ENCODE measurements around the gene CARMIL1.

Gene CARMIL1

DNA sequence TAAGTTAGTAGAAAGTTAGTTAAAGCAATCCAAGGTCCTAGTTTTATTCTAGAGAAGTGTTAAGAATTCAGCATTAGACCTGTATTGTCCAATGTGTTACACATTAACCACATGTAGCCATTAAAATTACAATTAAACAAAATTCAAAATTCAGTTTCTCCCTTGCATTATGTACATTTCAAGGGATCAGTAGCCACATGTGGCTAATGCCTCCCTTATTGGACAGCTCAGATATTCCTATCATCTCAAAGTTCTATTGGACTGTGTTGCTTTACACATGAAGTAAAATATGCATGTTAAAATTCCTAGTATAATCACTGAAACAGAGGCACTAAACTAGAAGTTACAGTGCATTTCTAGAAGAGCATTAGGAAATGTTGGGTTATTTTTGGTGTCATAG is 265.7 kb downstream of the CARMIL1 start:
- Histone ChIP-seq H4K91ac (ENCODE audit: low read length) (no peak overlapping the region), H2BK15ac (ENCODE audit: low read depth, poor library complexity, severe bottlenecking) (no peak overlapping the region), H3K4me1 (ENCODE audit: control insufficient read depth, insufficient read depth, low read depth, low read length) (no peaks in the 10 kb centered on the region), H3K4ac (ENCODE audit: low read depth in 1 of 2, low read length in 2 of 2) (no peak overlapping the region), H2AK5ac (ENCODE audit: low read length, severe bottlenecking) (no peak overlapping the region), H4K8ac (ENCODE audit: low read length) (no peak overlapping the region), H3K9me3 (ENCODE audit: control insufficient read depth, low read length) (no peaks in the 10 kb centered on the region), H2BK120ac (ENCODE audit: low read depth, low read length) (no peak overlapping the region), H3K18ac (ENCODE audit: low read depth in 1 of 2, low read length in 2 of 2) (no peak overlapping the region), H3K36me3 (ENCODE audit: control insufficient read depth in 1 of 2, insufficient read depth in 2 of 2, low read depth in 1 of 2, low read length in 2 of 2) (peaks cover 0 to 19% of the 10 kb centered on the region in 2 experiments), H3K4me2 (ENCODE audit: low read length, poor library complexity, severe bottlenecking) (no peak overlapping the region), H3K9ac (ENCODE audit: low read length) (no peak overlapping the region), H3K14ac (ENCODE audit: low read length in 2 of 2) (no peak overlapping the region), H3K4me3 (ENCODE audit: insufficient read depth in 1 of 2, low read depth in 1 of 2, low read length in 2 of 2) (no peak overlapping the region), H3K27me3 (ENCODE audit: control insufficient read depth in 1 of 2, insufficient read depth in 1 of 2, low read length in 2 of 2) (no peaks in the 10 kb centered on the region), H2BK12ac (ENCODE audit: low read length in 2 of 2) (no peak overlapping the region), H3K27ac (ENCODE audit: low read length, poor library complexity, severe bottlenecking) (no peak overlapping the region), H2AFZ (ENCODE audit: low read depth, low read length) (no peak overlapping the region), H2BK5ac (ENCODE audit: low read depth, low read length, poor library complexity, severe bottlenecking) (no peak overlapping the region), H3K79me1 (replicated peaks; ENCODE audit: low read length, poor library complexity, severe bottlenecking) (no peaks in the 10 kb centered on the region), H3K23ac (ENCODE audit: low read length in 2 of 2) (no peak overlapping the region)
- DNase-seq, result no peak

DNA sequence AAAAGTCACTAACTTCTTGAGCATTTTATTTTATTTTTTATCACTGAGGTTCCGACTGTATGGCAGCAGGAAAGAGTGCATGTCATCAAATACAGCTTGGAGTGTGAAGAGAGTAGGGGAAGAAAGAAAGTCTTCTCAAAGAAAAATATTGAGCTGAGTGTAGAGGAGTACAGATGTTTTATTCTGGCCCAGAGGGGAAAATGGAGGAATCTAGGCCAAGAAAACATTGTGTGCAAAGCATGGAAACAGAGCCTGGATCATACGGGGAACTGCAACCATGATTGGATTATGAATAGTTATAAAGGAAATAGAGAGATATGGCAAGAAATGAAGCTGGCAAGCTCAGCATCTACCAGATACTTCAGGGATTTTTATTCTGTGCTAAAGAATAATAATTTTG is 268.6 kb downstream of the CARMIL1 start:
- H3K18ac ChIP-seq (ENCODE audit: low read depth in 1 of 2, low read length in 2 of 2), result no peak overlapping the region
- H2BK5ac ChIP-seq (ENCODE audit: low read depth, low read length, poor library complexity, severe bottlenecking), result no peak overlapping the region
- H3K4me1 ChIP-seq (ENCODE audit: control insufficient read depth, insufficient read depth, low read depth, low read length), result no peaks in the 10 kb centered on the region
- no peak overlapping the region for H3K4ac ChIP-seq (ENCODE audit: low read depth in 1 of 2, low read length in 2 of 2)
- no peak for DNase-seq
- no peaks in the 10 kb centered on the region for H3K27me3 ChIP-seq (ENCODE audit: control insufficient read depth in 1 of 2, insufficient read depth in 1 of 2, low read length in 2 of 2)
- no peak overlapping the region for H3K23ac ChIP-seq (ENCODE audit: low read length in 2 of 2)
- no peak overlapping the region for H2AK5ac ChIP-seq (ENCODE audit: low read length, severe bottlenecking)
- no peak overlapping the region for H3K14ac ChIP-seq (ENCODE audit: low read length in 2 of 2)
- no peak overlapping the region for H4K91ac ChIP-seq (ENCODE audit: low read length)
- peaks cover 0 to 10% of the 10 kb centered on the region in 2 experiments for H3K36me3 ChIP-seq (ENCODE audit: control insufficient read depth in 1 of 2, insufficient read depth in 2 of 2, low read depth in 1 of 2, low read length in 2 of 2)
- H2AFZ ChIP-seq (ENCODE audit: low read depth, low read length), result no peak overlapping the region
- H3K9ac ChIP-seq (ENCODE audit: low read length), result no peak overlapping the region
- no peaks in the 10 kb centered on the region for H3K79me1 ChIP-seq (replicated peaks; ENCODE audit: low read length, poor library complexity, severe bottlenecking)
- H3K27ac ChIP-seq (ENCODE audit: low read length, poor library complexity, severe bottlenecking), result no peak overlapping the region
- no peak overlapping the region for H4K8ac ChIP-seq (ENCODE audit: low read length)
- WGBS, result 94% methylated on average over 2 of the region's 2 CpGs
- H2BK15ac ChIP-seq (ENCODE audit: low read depth, poor library complexity, severe bottlenecking), result no peak overlapping the region
- no peak overlapping the region for H2BK120ac ChIP-seq (ENCODE audit: low read depth, low read length)
- H3K4me2 ChIP-seq (ENCODE audit: low read length, poor library complexity, severe bottlenecking), result no peak overlapping the region
- no peaks in the 10 kb centered on the region for H3K9me3 ChIP-seq (ENCODE audit: control insufficient read depth, low read length)
- no peak overlapping the region for H3K4me3 ChIP-seq (ENCODE audit: insufficient read depth in 1 of 2, low read depth in 1 of 2, low read length in 2 of 2)
- H2BK12ac ChIP-seq (ENCODE audit: low read length in 2 of 2), result no peak overlapping the region

DNA sequence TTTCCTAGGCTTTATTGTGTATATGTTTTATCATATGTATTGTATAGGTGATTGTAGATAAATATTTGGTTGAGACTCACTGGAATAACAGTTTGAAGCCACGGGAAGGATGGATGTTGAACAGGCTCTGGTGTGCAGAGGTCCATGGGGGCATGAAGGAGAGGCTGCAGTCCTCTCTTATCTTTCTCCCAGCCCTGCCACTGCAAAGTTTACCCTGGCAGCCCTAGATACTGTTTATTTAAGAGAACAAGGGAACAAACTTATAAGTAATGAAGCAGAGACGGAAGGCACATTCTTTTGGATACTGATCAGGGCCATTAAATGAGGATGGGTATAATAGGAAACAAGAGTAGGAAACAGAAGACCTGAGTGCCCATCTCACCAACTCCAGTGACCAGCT is 269.3 kb downstream of the CARMIL1 start:
- no peak overlapping the region for H3K9ac ChIP-seq (ENCODE audit: low read length)
- WGBS, result 73% methylated on average over 2 of the region's 2 CpGs

DNA sequence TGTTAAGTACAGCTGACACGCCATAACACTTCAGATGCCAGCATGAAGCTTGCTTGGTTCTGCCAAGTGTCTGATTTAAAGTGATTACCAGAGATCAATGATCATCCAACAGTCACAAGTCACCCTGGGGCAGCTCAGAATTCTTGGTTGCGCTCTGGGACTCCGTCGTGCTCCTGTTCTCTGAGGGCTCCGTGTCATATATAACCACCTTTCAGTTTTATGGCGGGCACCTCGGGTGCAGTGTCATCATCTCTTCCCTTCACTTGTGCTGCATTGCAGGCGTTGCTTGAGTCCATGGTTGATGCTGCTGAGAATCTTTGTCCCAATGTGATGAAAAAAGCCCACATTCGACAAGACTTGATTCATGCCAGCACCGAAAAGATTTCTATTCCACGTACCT is 271.5 kb downstream of the CARMIL1 start:
- no peak overlapping the region for H4K91ac ChIP-seq (ENCODE audit: low read length)
- H2BK5ac ChIP-seq (ENCODE audit: low read depth, low read length, poor library complexity, severe bottlenecking), result no peak overlapping the region
- no peak overlapping the region for H2AK5ac ChIP-seq (ENCODE audit: low read length, severe bottlenecking)
- H2BK120ac ChIP-seq (ENCODE audit: low read depth, low read length), result no peak overlapping the region
- no peak overlapping the region for H2BK15ac ChIP-seq (ENCODE audit: low read depth, poor library complexity, severe bottlenecking)
- no peaks in the 10 kb centered on the region for H3K27me3 ChIP-seq (ENCODE audit: control insufficient read depth in 1 of 2, insufficient read depth in 1 of 2, low read length in 2 of 2)
- H2AFZ ChIP-seq (ENCODE audit: low read depth, low read length), result no peak overlapping the region
- no peaks in the 10 kb centered on the region for H3K79me1 ChIP-seq (replicated peaks; ENCODE audit: low read length, poor library complexity, severe bottlenecking)
- H3K14ac ChIP-seq (ENCODE audit: low read length in 2 of 2), result no peak overlapping the region
- H3K4me3 ChIP-seq (ENCODE audit: insufficient read depth in 1 of 2, low read depth in 1 of 2, low read length in 2 of 2), result no peak overlapping the region
- H2BK12ac ChIP-seq (ENCODE audit: low read length in 2 of 2), result no peak overlapping the region
- peaks cover 0 to 7% of the 10 kb centered on the region in 2 experiments for H3K36me3 ChIP-seq (ENCODE audit: control insufficient read depth in 1 of 2, insufficient read depth in 2 of 2, low read depth in 1 of 2, low read length in 2 of 2)
- DNase-seq, result no peak
- H3K4me1 ChIP-seq (ENCODE audit: control insufficient read depth, insufficient read depth, low read depth, low read length), result no peaks in the 10 kb centered on the region
- no peak overlapping the region for H3K23ac ChIP-seq (ENCODE audit: low read length in 2 of 2)
- H4K8ac ChIP-seq (ENCODE audit: low read length), result no peak overlapping the region
- no peak overlapping the region for H3K4ac ChIP-seq (ENCODE audit: low read depth in 1 of 2, low read length in 2 of 2)
- H3K9ac ChIP-seq (ENCODE audit: low read length), result no peak overlapping the region
- no peaks in the 10 kb centered on the region for H3K9me3 ChIP-seq (ENCODE audit: control insufficient read depth, low read length)
- 91% methylated on average over 11 of the region's 11 CpGs for WGBS
- H3K27ac ChIP-seq (ENCODE audit: low read length, poor library complexity, severe bottlenecking), result no peak overlapping the region
- no peak overlapping the region for H3K18ac ChIP-seq (ENCODE audit: low read depth in 1 of 2, low read length in 2 of 2)
- no peak overlapping the region for H3K4me2 ChIP-seq (ENCODE audit: low read length, poor library complexity, severe bottlenecking)

More for the DNA sequence above, 269.3 kb downstream of the CARMIL1 start:
- H4K8ac ChIP-seq (ENCODE audit: low read length), result no peak overlapping the region
- H3K23ac ChIP-seq (ENCODE audit: low read length in 2 of 2), result no peak overlapping the region
- H3K79me1 ChIP-seq (replicated peaks; ENCODE audit: low read length, poor library complexity, severe bottlenecking), result no peaks in the 10 kb centered on the region
- H3K27ac ChIP-seq (ENCODE audit: low read length, poor library complexity, severe bottlenecking), result no peak overlapping the region
- peaks cover 0 to 10% of the 10 kb centered on the region in 2 experiments for H3K36me3 ChIP-seq (ENCODE audit: control insufficient read depth in 1 of 2, insufficient read depth in 2 of 2, low read depth in 1 of 2, low read length in 2 of 2)
- no peak overlapping the region for H2BK12ac ChIP-seq (ENCODE audit: low read length in 2 of 2)
- H2AFZ ChIP-seq (ENCODE audit: low read depth, low read length), result no peak overlapping the region
- no peaks in the 10 kb centered on the region for H3K4me1 ChIP-seq (ENCODE audit: control insufficient read depth, insufficient read depth, low read depth, low read length)
- H3K14ac ChIP-seq (ENCODE audit: low read length in 2 of 2), result no peak overlapping the region
- H3K18ac ChIP-seq (ENCODE audit: low read depth in 1 of 2, low read length in 2 of 2), result no peak overlapping the region
- no peaks in the 10 kb centered on the region for H3K27me3 ChIP-seq (ENCODE audit: control insufficient read depth in 1 of 2, insufficient read depth in 1 of 2, low read length in 2 of 2)
- H2BK120ac ChIP-seq (ENCODE audit: low read depth, low read length), result no peak overlapping the region
- H3K4ac ChIP-seq (ENCODE audit: low read depth in 1 of 2, low read length in 2 of 2), result no peak overlapping the region
- H4K91ac ChIP-seq (ENCODE audit: low read length), result no peak overlapping the region
- H3K4me3 ChIP-seq (ENCODE audit: insufficient read depth in 1 of 2, low read depth in 1 of 2, low read length in 2 of 2), result no peak overlapping the region
- no peak overlapping the region for H2BK15ac ChIP-seq (ENCODE audit: low read depth, poor library complexity, severe bottlenecking)
- H3K9me3 ChIP-seq (ENCODE audit: control insufficient read depth, low read length), result no peaks in the 10 kb centered on the region
- DNase-seq, result no peak
- no peak overlapping the region for H2BK5ac ChIP-seq (ENCODE audit: low read depth, low read length, poor library complexity, severe bottlenecking)
- no peak overlapping the region for H2AK5ac ChIP-seq (ENCODE audit: low read length, severe bottlenecking)
- no peak overlapping the region for H3K4me2 ChIP-seq (ENCODE audit: low read length, poor library complexity, severe bottlenecking)
